Keratinocyte (primary cell): ENCODE measurements around the gene MRGPRX2. TPM values are rescaled to one million over a fixed set of nuclear protein-coding genes. Genes with fewer than 3 reads are reported as not detected.

ENCODE experiments used
- DNase-seq: peaks from one replicate; pipeline ENCODE4 v3.0.0-alpha.2; 2011; ENCODE audit warnings: low read depth, missing footprints, low spot score
- FAIRE-seq: peaks from 2 replicates; lab custom pipeline; 2011; peaks lifted over from hg19 to GRCh38; lab: Jason Lieb, UNC
- H2AFZ ChIP-seq: 2 replicates; pipeline ENCODE4 v1.6.0; 2012; ENCODE audit warnings: low read length, control low read depth, inconsistent platforms; ENCODE audit not compliant: control insufficient read depth
- H3K27ac ChIP-seq: 2 replicates; pipeline ENCODE4 v1.5.1; 2011; ENCODE audit warnings: low read length; ENCODE audit not compliant: control insufficient read depth, insufficient read depth
- H3K27me3 ChIP-seq: 3 replicates; pipeline ENCODE4 v1.6.0; 2011; ENCODE audit warnings: low read length; ENCODE audit not compliant: control insufficient read depth, insufficient read depth; ENCODE audit errors: extremely low read depth
- H3K36me3 ChIP-seq, 2 experiments: 2 replicates in 1 of 2; 3 replicates in 1 of 2; pipeline ENCODE4 v1.5.1; 2011; ENCODE audit warnings: low read length in 2 of 2, mild to moderate bottlenecking in 1 of 2; ENCODE audit not compliant: control insufficient read depth in 2 of 2, insufficient read depth in 2 of 2; ENCODE audit errors: extremely low read depth in 1 of 2
- H3K4me1 ChIP-seq: 3 replicates; pipeline ENCODE4 v1.5.1; 2011; ENCODE audit warnings: low read length; ENCODE audit not compliant: control insufficient read depth, insufficient read depth; ENCODE audit errors: extremely low read depth
- H3K4me2 ChIP-seq: 3 replicates; pipeline ENCODE4 v1.6.0; 2011; ENCODE audit warnings: low read depth, low read length; ENCODE audit not compliant: control insufficient read depth, insufficient read depth; ENCODE audit errors: extremely low read depth
- H3K4me3 ChIP-seq, 3 experiments: fragments of 200-600 bp in 1 of 3; sonication (generic) in 1 of 3; 2 replicates in 2 of 3; 3 replicates in 1 of 3; pipeline ENCODE4 v1.5.1; 2011 to 2016; ENCODE audit warnings: low read length in 3 of 3, mild to moderate bottlenecking in 3 of 3, control low read depth in 2 of 3, inconsistent platforms in 1 of 3, low read depth in 1 of 3, mixed read lengths in 1 of 3, mixed run types in 1 of 3, moderate library complexity in 1 of 3; ENCODE audit not compliant: control insufficient read depth in 2 of 3, insufficient read depth in 2 of 3; ENCODE audit errors: extremely low read depth in 1 of 3
- H3K79me2 ChIP-seq: 2 replicates; pipeline ENCODE4 v1.6.0; 2012; ENCODE audit warnings: low read length; ENCODE audit not compliant: control insufficient read depth, insufficient read depth
- H3K9ac ChIP-seq: 3 replicates; pipeline ENCODE4 v1.6.0; 2011; ENCODE audit warnings: low read length; ENCODE audit not compliant: control insufficient read depth, insufficient read depth; ENCODE audit errors: extremely low read depth
- H3K9me1 ChIP-seq: 3 replicates; pipeline ENCODE4 v1.6.0; 2011; ENCODE audit warnings: low read length; ENCODE audit not compliant: control insufficient read depth, insufficient read depth; ENCODE audit errors: extremely low read depth
- H3K9me3 ChIP-seq: 2 replicates; pipeline ENCODE4 v1.5.1; 2012; ENCODE audit warnings: low read depth, low read length; ENCODE audit not compliant: control insufficient read depth
- H4K20me1 ChIP-seq: 3 replicates; pipeline ENCODE4 v1.6.0; 2011; ENCODE audit warnings: low read length; ENCODE audit not compliant: control insufficient read depth, insufficient read depth; ENCODE audit errors: extremely low read depth
- EZH2 ChIP-seq: IDR thresholded peaks from one replicate; pipeline ENCODE4 v1.6.1; 2012; ENCODE audit warnings: inconsistent platforms, mild to moderate bottlenecking, low read length, moderate library complexity
- dilution Hi-C: fragments of 300-500 bp; cut with MboI; formaldehyde crosslinking; loops from one replicate; pipeline ENCODE4 v1.7.0; 2020; ENCODE audit warnings: low sequenced_read_pairs; ENCODE audit not compliant: extremely low pct_ligation_motif_present
- polyA plus RNA-seq, 5 experiments: library from polyadenylated mRNA; depleted of rRNA in 3 of 5; stranded (reverse) in 3 of 5; stranded (forward) in 1 of 5; unstranded in 1 of 5; fragments of >200 nt; gene quantifications; 1 replicate in 1 of 5; 2 replicates in 3 of 5; 3 replicates in 1 of 5; pipeline versions ENCODE4 v1.2.1 to v1.2.3, GENCODE V29; 2011 to 2012; ENCODE audit warnings: missing spikeins in 2 of 5, low read depth in 1 of 5, low replicate concordance in 1 of 5
- TF ChIP-seq, protein P1 (sequence below), 3 experiments: IDR thresholded peaks in 1 of 3; conservative IDR thresholded peaks in 1 of 3; optimal IDR thresholded peaks in 1 of 3; 2 replicates in 2 of 3; 3 replicates in 1 of 3; pipeline versions ENCODE3 to v1.5.1; 2011; ENCODE audit warnings: low read length in 3 of 3, mild to moderate bottlenecking in 3 of 3, moderate library complexity in 2 of 3, control low read depth in 1 of 3, inconsistent platforms in 1 of 3; ENCODE audit not compliant: insufficient read depth in 2 of 3; ENCODE audit errors: extremely low read depth in 1 of 3

MRGPRX2 gene
- polyA plus RNA-seq, 1 donor (not counting 4 experiments of a cell fraction or from before 2014, with no cell fraction given) = not detected

DNA sequence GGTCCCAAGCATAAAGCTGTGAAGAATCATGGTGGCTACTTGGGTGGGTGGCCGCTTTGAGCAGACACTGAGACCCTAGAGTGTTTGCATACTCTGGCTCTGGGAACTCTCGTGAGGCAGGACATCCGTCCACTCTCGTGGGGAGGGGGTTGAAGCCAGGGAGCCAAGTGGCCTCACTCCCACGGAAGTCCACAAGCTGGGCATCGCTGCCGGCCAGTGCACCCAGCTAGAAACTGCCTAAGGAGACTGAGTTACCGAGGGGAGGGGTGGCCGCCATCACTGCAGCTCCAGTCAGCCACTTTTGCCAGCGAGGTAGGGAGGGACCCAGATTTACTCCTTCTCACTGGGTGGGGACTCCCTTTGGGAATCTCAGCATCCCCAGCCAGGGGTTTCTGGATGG lies 20.5 kb downstream of the MRGPRX2 start:
- peaks cover 10% of the 10 kb centered on the region for H3K27me3 ChIP-seq
- no peak overlapping the region for H3K4me3 ChIP-seq
- FAIRE-seq (no peak), DNase-seq (no peak)
- dilution Hi-C loops = no loop called here
- no peaks in the 10 kb centered on the region for H3K9me1 ChIP-seq
- H3K4me2 ChIP-seq = no peak overlapping the region
- no peaks in the 10 kb centered on the region for H3K9me3 ChIP-seq
- H3K4me1 ChIP-seq = no peaks in the 10 kb centered on the region
- no peak overlapping the region for H2AFZ ChIP-seq
- no peaks in the 10 kb centered on the region for H3K36me3 ChIP-seq
- no peak overlapping the region for H3K9ac ChIP-seq
- no peak overlapping the region for H3K27ac ChIP-seq
- H4K20me1 ChIP-seq = no peaks in the 10 kb centered on the region
- no peak for TF ChIP-seq EZH2
- TF ChIP-seq, protein P1, sequence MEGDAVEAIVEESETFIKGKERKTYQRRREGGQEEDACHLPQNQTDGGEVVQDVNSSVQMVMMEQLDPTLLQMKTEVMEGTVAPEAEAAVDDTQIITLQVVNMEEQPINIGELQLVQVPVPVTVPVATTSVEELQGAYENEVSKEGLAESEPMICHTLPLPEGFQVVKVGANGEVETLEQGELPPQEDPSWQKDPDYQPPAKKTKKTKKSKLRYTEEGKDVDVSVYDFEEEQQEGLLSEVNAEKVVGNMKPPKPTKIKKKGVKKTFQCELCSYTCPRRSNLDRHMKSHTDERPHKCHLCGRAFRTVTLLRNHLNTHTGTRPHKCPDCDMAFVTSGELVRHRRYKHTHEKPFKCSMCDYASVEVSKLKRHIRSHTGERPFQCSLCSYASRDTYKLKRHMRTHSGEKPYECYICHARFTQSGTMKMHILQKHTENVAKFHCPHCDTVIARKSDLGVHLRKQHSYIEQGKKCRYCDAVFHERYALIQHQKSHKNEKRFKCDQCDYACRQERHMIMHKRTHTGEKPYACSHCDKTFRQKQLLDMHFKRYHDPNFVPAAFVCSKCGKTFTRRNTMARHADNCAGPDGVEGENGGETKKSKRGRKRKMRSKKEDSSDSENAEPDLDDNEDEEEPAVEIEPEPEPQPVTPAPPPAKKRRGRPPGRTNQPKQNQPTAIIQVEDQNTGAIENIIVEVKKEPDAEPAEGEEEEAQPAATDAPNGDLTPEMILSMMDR (optimal IDR thresholded peaks at IDR 0.05 in 1 of 3, IDR thresholded peaks at IDR 0.05 in 1 of 3, conservative IDR thresholded peaks at IDR 0.05 in 1 of 3; ENCODE audit: extremely low read depth in 1 of 3, insufficient read depth in 2 of 3, low read length in 3 of 3) = no peak
- no peaks in the 10 kb centered on the region for H3K79me2 ChIP-seq

DNA sequence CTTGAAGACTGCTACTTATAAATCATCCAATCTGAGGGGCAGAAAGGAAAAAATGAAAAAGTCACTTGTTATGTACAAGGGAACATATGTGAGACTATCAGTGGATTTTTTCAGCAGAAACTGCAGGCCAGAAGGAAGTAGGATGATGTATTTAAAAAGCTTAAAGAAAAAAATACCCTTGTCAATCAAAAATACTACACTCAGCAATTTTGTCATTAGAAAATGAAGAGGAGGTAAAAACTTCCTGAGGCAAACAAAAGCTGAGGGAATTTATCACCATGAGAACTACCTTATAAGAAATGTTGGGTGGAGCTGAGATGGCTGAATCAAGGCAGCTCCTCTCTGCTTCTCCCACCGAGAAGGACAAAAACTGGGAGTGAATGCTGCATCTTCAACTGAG lies 21.1 kb downstream of the MRGPRX2 start:
- DNase-seq (no peak), FAIRE-seq (no peak)
- TF ChIP-seq, protein P1 (optimal IDR thresholded peaks at IDR 0.05 in 1 of 3, IDR thresholded peaks at IDR 0.05 in 1 of 3, conservative IDR thresholded peaks at IDR 0.05 in 1 of 3; ENCODE audit: extremely low read depth in 1 of 3, insufficient read depth in 2 of 3, low read length in 3 of 3) = no peak
- no peak for TF ChIP-seq EZH2
- H3K27me3 ChIP-seq = peaks cover 10% of the 10 kb centered on the region
- H3K4me1 ChIP-seq = no peaks in the 10 kb centered on the region
- H3K36me3 ChIP-seq = no peaks in the 10 kb centered on the region
- H3K4me3 ChIP-seq = no peak overlapping the region
- no peak overlapping the region for H3K27ac ChIP-seq
- H3K79me2 ChIP-seq = no peaks in the 10 kb centered on the region
- no peaks in the 10 kb centered on the region for H4K20me1 ChIP-seq
- no peak overlapping the region for H3K4me2 ChIP-seq
- dilution Hi-C loops = no loop called here
- H3K9ac ChIP-seq = no peak overlapping the region
- no peak overlapping the region for H2AFZ ChIP-seq
- no peaks in the 10 kb centered on the region for H3K9me3 ChIP-seq
- H3K9me1 ChIP-seq = no peaks in the 10 kb centered on the region
